K562 (cell line): ENCODE results near the gene SPTBN2. TPM values are rescaled to one million over a fixed set of nuclear protein-coding genes. Genes with fewer than 3 reads are reported as not detected.

ENCODE experiments used
- DACH1 ChIP-seq: fragments of 450-650 bp; IDR thresholded peaks from 2 replicates; pipeline ENCODE4 v1.6.1; 2018; ENCODE audit not compliant: partially characterized antibody
- HDAC3 ChIP-seq: fragments of 450-650 bp; IDR thresholded peaks from 2 replicates; pipeline ENCODE4 v1.6.1; 2018; ENCODE audit warnings: borderline replicate concordance, mild to moderate bottlenecking, moderate library complexity; ENCODE audit not compliant: partially characterized antibody
- HOXB6 ChIP-seq: fragments of 250-450 bp; sonication (Bioruptor Pico); IDR thresholded peaks from 2 replicates; pipeline ENCODE4 v1.5.1; 2022; ENCODE audit warnings: mild to moderate bottlenecking, borderline replicate concordance
- MECOM ChIP-seq: fragments of 250-450 bp; sonication (Bioruptor Pico); IDR thresholded peaks from 2 replicates; pipeline ENCODE4 v1.8.0; 2022; ENCODE audit warnings: inconsistent platforms
- NFIC ChIP-seq: fragments of 450-650 bp; IDR thresholded peaks from 2 replicates; pipeline ENCODE4 v1.6.1; 2017; ENCODE audit warnings: mild to moderate bottlenecking, inconsistent platforms
- NKRF ChIP-seq: fragments of 450-650 bp; IDR thresholded peaks from 2 replicates; pipeline ENCODE4 v1.6.1; 2016; ENCODE audit warnings: borderline replicate concordance
- PML ChIP-seq: IDR thresholded peaks from 2 replicates; pipeline ENCODE4 v1.6.1; 2012; ENCODE audit warnings: low read length, inconsistent platforms
- RAD21 ChIP-seq, 2 experiments: fragments of 250-450 bp in 1 of 2; fragments of 450-650 bp in 1 of 2; sonication (Bioruptor Pico) in 1 of 2; formaldehyde crosslinking in 1 of 2; IDR thresholded peaks in 1 of 2; conservative IDR thresholded peaks in 1 of 2; 2 replicates each; pipeline versions ENCODE4 v1.4.0 to v1.8.0; 2020 to 2022; ENCODE audit warnings: mild to moderate bottlenecking in 2 of 2, moderate library complexity in 1 of 2
- RERE ChIP-seq: sonication (generic); formaldehyde crosslinking; IDR thresholded peaks from 2 replicates; pipeline ENCODE4 v1.8.0; 2023; ENCODE audit warnings: missing genetic modification reagents, mild to moderate bottlenecking, borderline replicate concordance
- SAP30 ChIP-seq: fragments of 200-600 bp; sonication (generic); IDR thresholded peaks from 2 replicates; pipeline ENCODE4 v1.6.1; 2012; ENCODE audit warnings: borderline replicate concordance, low read depth, mild to moderate bottlenecking, moderate library complexity, low read length, control low read depth, inconsistent platforms; ENCODE audit not compliant: insufficient read depth, poor library complexity, severe bottlenecking
- SFPQ ChIP-seq: fragments of 200-400 bp; formaldehyde crosslinking; IDR thresholded peaks from 2 replicates; pipeline ENCODE4 v1.6.1; 2017; ENCODE audit warnings: mild to moderate bottlenecking, low read depth, low read length, moderate library complexity
- TOE1 ChIP-seq, 2 experiments: fragments of 450-650 bp in 1 of 2; sonication (generic) in 1 of 2; formaldehyde crosslinking in 1 of 2; IDR thresholded peaks; 2 replicates each; pipeline versions ENCODE4 v1.7.1 to v1.8.0; 2016 to 2022; ENCODE audit warnings: borderline replicate concordance in 2 of 2, mild to moderate bottlenecking in 2 of 2, antibody characterized with exemption in 1 of 2, inconsistent platforms in 1 of 2, low read depth in 1 of 2, missing genetic modification reagents in 1 of 2, moderate library complexity in 1 of 2
- USF1 ChIP-seq: sonication (generic); formaldehyde crosslinking; IDR thresholded peaks from 2 replicates; pipeline ENCODE4 v1.9.0; 2022; ENCODE audit warnings: mild to moderate bottlenecking, missing genetic modification reagents
- ZNF3 ChIP-seq: fragments of 250-450 bp; sonication (Bioruptor Pico); IDR thresholded peaks from 2 replicates; pipeline ENCODE4 v1.5.0; 2021; ENCODE audit warnings: mild to moderate bottlenecking, moderate library complexity
- ZNF77 ChIP-seq: fragments of 250-450 bp; sonication (Bioruptor Pico); IDR thresholded peaks from 2 replicates; pipeline ENCODE4 v1.5.0; 2020
- polyA plus RNA-seq, 8 experiments: library from polyadenylated mRNA; depleted of rRNA in 4 of 8; stranded (reverse) in 5 of 8; unstranded in 3 of 8; fragments of >200 nt; fragmentation: Nextera tagmentation in 2 of 8; fragmentation: Illumina TruSeq in 1 of 8; extraction: Ambion mirVana in 2 of 8; extraction: Trizol in 1 of 8; gene quantifications; 2 replicates each; pipeline versions ENCODE4 v1.2.1 to v1.2.3, GENCODE V29; 2011 to 2014; ENCODE audit warnings: inconsistent platforms in 1 of 8, missing spikeins in 1 of 8
- total RNA-seq, 7 experiments: library from RNA; depleted of rRNA in 6 of 7; stranded (reverse); fragments of >200 nt in 6 of 7; fragmentation: Illumina TruSeq in 2 of 7; extraction: Trizol in 2 of 7; gene quantifications; 2 replicates each; pipeline versions ENCODE4 v1.2.1 to v1.2.3, GENCODE V29; 2011 to 2021; ENCODE audit warnings: low replicate concordance in 1 of 7

SPTBN2 gene
- total and polyA plus RNA-seq, 9 of the 15 experiments (the other 6 are each of a cell fraction or from before 2014, with no cell fraction given), result 0.38 to 56.5 (median 19.7) TPM

GRCh38 chr11:66637557-66638176, 91.3 kb downstream of the SPTBN2 start (continued):
- TF ChIP-seq RERE (CRISPR knock-in tag), result peak; percentile 74; the same call in 1 of the 2 replicates
- peak; percentile 2; the same call in 1 of the 2 replicates for TF ChIP-seq PML
- TF ChIP-seq USF1 (CRISPR knock-in tag), result no peak
- no peak for TF ChIP-seq SFPQ
- TF ChIP-seq MECOM (CRISPR knock-in tag), result 0 out of 2 replicates have a peak, but pooled peaks have one; percentile 44
- TF ChIP-seq NFIC, result no peak
- no peak for TF ChIP-seq RAD21 (CRISPR knock-in tag; conservative IDR thresholded peaks at IDR 0.05 in 1 of 2, IDR thresholded peaks at IDR 0.05 in 1 of 2)
- peak; percentile 70; the same call in 1 of the 2 replicates for TF ChIP-seq TOE1 (IDR thresholded peaks at IDR 0.05; ENCODE audit: borderline replicate concordance)
- no peak for TF ChIP-seq TOE1 (CRISPR knock-in tag; IDR thresholded peaks at IDR 0.05; ENCODE audit: borderline replicate concordance, low read depth)
- 0 out of 2 replicates have a peak, but pooled peaks have one; percentile 54 for TF ChIP-seq NKRF
- TF ChIP-seq DACH1, result no peak
- no peak for TF ChIP-seq SAP30
- TF ChIP-seq HOXB6, result no peak
- no peak for TF ChIP-seq ZNF77 (CRISPR knock-in tag)
- 0 out of 2 replicates have a peak, but pooled peaks have one; percentile 26 for TF ChIP-seq ZNF3 (CRISPR knock-in tag)
- TF ChIP-seq HDAC3, result peak; percentile 38
